GM12892 (cell line): ENCODE data around the gene OTOL1.

ENCODE experiments used
- POLR2A ChIP-seq: IDR thresholded peaks from 2 replicates; pipeline ENCODE4 v1.6.1; 2011; ENCODE audit warnings: low read depth, low read length, control low read depth
- POLR2AphosphoS5 ChIP-seq: IDR thresholded peaks from 2 replicates; pipeline ENCODE4 v1.6.1; 2011; ENCODE audit warnings: low read depth, low read length, control low read depth
- TAF1 ChIP-seq: IDR thresholded peaks from 2 replicates; pipeline ENCODE4 v1.6.1; 2011; ENCODE audit warnings: low read depth, mild to moderate bottlenecking, control low read depth, low read length, borderline replicate concordance

DNA sequence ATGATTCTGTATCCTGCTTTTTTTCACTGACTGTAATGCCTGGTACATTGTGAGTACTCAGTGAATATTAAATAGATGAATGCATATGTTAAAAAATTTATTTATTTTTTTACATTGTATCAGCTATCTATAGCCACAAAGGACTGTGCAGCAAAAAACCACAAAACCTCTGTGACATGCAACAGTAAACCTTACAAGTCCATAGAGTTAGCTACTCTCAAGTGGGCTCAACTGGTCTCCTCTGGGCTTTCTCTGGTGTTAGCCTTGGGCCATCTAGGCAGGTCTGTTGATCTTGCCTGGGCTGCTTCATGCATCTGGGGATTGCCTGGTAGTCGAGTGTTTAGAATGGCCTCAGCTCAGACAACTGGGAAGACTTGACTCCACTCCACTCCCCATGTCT lies 35.3 kb downstream of the OTOL1 start:
- TF ChIP-seq POLR2A (no peak), POLR2AphosphoS5 (no peak), TAF1 (no peak)
